Renal cortical epithelial cell (primary cell): Measurements from ENCODE around the gene GPRIN1. TPM values are rescaled to one million over a fixed set of nuclear protein-coding genes. Genes with fewer than 3 reads are reported as not detected.
"Not testable (repeated sequence)": the region's sequence is repeated elsewhere in the genome, so short reads cannot be mapped to it uniquely, and the experiment has no call there.

Experiments
- DNase-seq: peaks from one replicate; pipeline ENCODE4 v3.0.0-alpha.2; 2011; ENCODE audit warnings: low read depth
- total RNA-seq: library from RNA; depleted of rRNA; stranded (reverse); fragments of >200 nt; gene quantifications from 2 replicates; pipeline ENCODE4 v1.2.3, GENCODE V29; 2014

GPRIN1 gene
- total RNA-seq, 1 donor from 2014 or later: 13.2 TPM

- no peak for DNase-seq
These were observed 34.9 kb downstream of the GPRIN1 start for GRCh38 chr5:176575066-176575465.

GRCh38 chr5:176574297-176574591 is 35.7 kb downstream of the GPRIN1 start:
- no peak for DNase-seq

GRCh38 chr5:176573564-176574296 is 36.2 kb downstream of the GPRIN1 start:
- peak; percentile 10 for DNase-seq

GRCh38 chr5:176570044-176570443 is 39.9 kb downstream of the GPRIN1 start:
- DNase-seq: no peak

- no peak for DNase-seq
These were observed 41.3 kb downstream of the GPRIN1 start for GRCh38 chr5:176568657-176569056.

- DNase-seq: no peak
These were observed 44.1 kb downstream of the GPRIN1 start for GRCh38 chr5:176565760-176566288.

GRCh38 chr5:176564002-176564401 is 46.0 kb downstream of the GPRIN1 start:
- no peak for DNase-seq

- no peak for DNase-seq
These were observed 47.8 kb downstream of the GPRIN1 start for GRCh38 chr5:176562189-176562588.

- DNase-seq: no peak
These were observed 48.7 kb downstream of the GPRIN1 start for GRCh38 chr5:176561259-176561658.

- no peak for DNase-seq
These were observed 49.6 kb downstream of the GPRIN1 start for GRCh38 chr5:176560364-176560763.

GRCh38 chr5:176559683-176560082 is 50.3 kb downstream of the GPRIN1 start:
- DNase-seq: no peak

- no peak for DNase-seq
These were observed 52.1 kb downstream of the GPRIN1 start for GRCh38 chr5:176557846-176558245.

- peak; percentile 71 for DNase-seq
These were observed 56.5 kb downstream of the GPRIN1 start for GRCh38 chr5:176553260-176554085.

GRCh38 chr5:176552332-176552869 is 57.6 kb downstream of the GPRIN1 start:
- DNase-seq: no peak

- not testable (repeated sequence) for DNase-seq
These were observed 59.0 kb downstream of the GPRIN1 start for GRCh38 chr5:176550937-176551336.

- no peak for DNase-seq
These were observed 59.6 kb downstream of the GPRIN1 start for GRCh38 chr5:176550275-176550831.

GRCh38 chr5:176549871-176550270 is 60.1 kb downstream of the GPRIN1 start:
- no peak for DNase-seq

GRCh38 chr5:176548967-176549444 is 61.0 kb downstream of the GPRIN1 start, which contains the start of gene CDHR2:
Gene CDHR2, plus strand, starts transcription at chr5:176549342. Its CDS starts 16,011 bp downstream, at chr5:176565353.
- no peak for DNase-seq

- peak; percentile 71 for DNase-seq
These were observed 62.2 kb downstream of the GPRIN1 start for GRCh38 chr5:176547802-176548201.
